Keratinocyte (primary cell): Measurements from ENCODE around the gene PAAF1.

Experiments used
- CTCF ChIP-seq, 3 experiments: IDR thresholded peaks in 1 of 3; conservative IDR thresholded peaks in 1 of 3; optimal IDR thresholded peaks in 1 of 3; 2 replicates in 2 of 3; 3 replicates in 1 of 3; pipeline versions ENCODE3 to v1.5.1; 2011; ENCODE audit warnings: low read length in 3 of 3, mild to moderate bottlenecking in 3 of 3, moderate library complexity in 2 of 3, control low read depth in 1 of 3, inconsistent platforms in 1 of 3; ENCODE audit not compliant: insufficient read depth in 2 of 3; ENCODE audit errors: extremely low read depth in 1 of 3
- EZH2 ChIP-seq: IDR thresholded peaks from one replicate; pipeline ENCODE4 v1.6.1; 2012; ENCODE audit warnings: inconsistent platforms, mild to moderate bottlenecking, low read length, moderate library complexity

- no peak for TF ChIP-seq CTCF (optimal IDR thresholded peaks at IDR 0.05 in 1 of 3, IDR thresholded peaks at IDR 0.05 in 1 of 3, conservative IDR thresholded peaks at IDR 0.05 in 1 of 3; ENCODE audit: extremely low read depth in 1 of 3, insufficient read depth in 2 of 3, low read length in 3 of 3)
- TF ChIP-seq EZH2, result no peak
These were observed 98.0 kb downstream of the PAAF1 start for GRCh38 chr11:73974604-73975478.
